OCI-LY1 (cell line): ENCODE results near the gene SLK.

Experiments used
- H2AFZ ChIP-seq: fragments of 200-600 bp; sonication (generic), shearing (Covaris generic); 2 replicates; pipeline ENCODE4 v1.6.0; 2014; ENCODE audit warnings: antibody characterized with exemption, mild to moderate bottlenecking, low read length
- H3F3A ChIP-seq: fragments of 200-600 bp; sonication (generic), shearing (Covaris generic); 2 replicates; pipeline ENCODE4 v1.6.0; 2014; ENCODE audit warnings: mild to moderate bottlenecking, antibody characterized with exemption, low read length, moderate library complexity; ENCODE audit not compliant: insufficient read depth
- H3K27ac ChIP-seq: fragments of 200-600 bp; sonication (generic); 2 replicates; pipeline ENCODE4 v1.5.1; 2014; ENCODE audit warnings: low read length, mixed run types, mild to moderate bottlenecking, low read depth; ENCODE audit not compliant: poor library complexity, severe bottlenecking
- H3K27me3 ChIP-seq: fragments of 200-600 bp; sonication (generic); 2 replicates; pipeline ENCODE4 v1.6.0; 2014; ENCODE audit warnings: antibody characterized with exemption, mild to moderate bottlenecking, low read length, moderate library complexity; ENCODE audit not compliant: insufficient read depth
- H3K36me3 ChIP-seq: fragments of 200-600 bp; sonication (generic); 2 replicates; pipeline ENCODE4 v1.6.1; 2014; ENCODE audit warnings: mild to moderate bottlenecking, antibody characterized with exemption, low read length, moderate library complexity, mixed read lengths; ENCODE audit not compliant: insufficient read depth
- H3K4me1 ChIP-seq: fragments of 200-600 bp; sonication (generic); 2 replicates; pipeline ENCODE4 v1.5.1; 2014; ENCODE audit warnings: mild to moderate bottlenecking, low read length, moderate library complexity; ENCODE audit not compliant: insufficient read depth, severe bottlenecking
- H3K4me2 ChIP-seq: fragments of 200-600 bp; sonication (generic), shearing (Covaris generic); 2 replicates; pipeline ENCODE4 v1.6.1; 2014; ENCODE audit warnings: low read length
- H3K4me3 ChIP-seq: fragments of 200-600 bp; sonication (generic); 2 replicates; pipeline ENCODE4 v1.5.1; 2014; ENCODE audit warnings: low read length, low read depth, mild to moderate bottlenecking, mixed read lengths; ENCODE audit not compliant: poor library complexity, severe bottlenecking
- H3K79me2 ChIP-seq: fragments of 200-600 bp; shearing (Covaris generic); 2 replicates; pipeline ENCODE4 v1.6.1; 2016; ENCODE audit warnings: mixed run types, low read length, mixed read lengths; ENCODE audit not compliant: insufficient read depth
- H3K9ac ChIP-seq: fragments of 200-600 bp; sonication (generic), shearing (Covaris generic); 2 replicates; pipeline ENCODE4 v1.6.1; 2014; ENCODE audit warnings: mild to moderate bottlenecking, low read length, mixed read lengths
- H3K9me2 ChIP-seq: fragments of 200-600 bp; sonication (generic), shearing (Covaris generic); 2 replicates; pipeline ENCODE4 v1.6.1; 2014; ENCODE audit warnings: low read depth, mild to moderate bottlenecking, low read length, mixed read lengths
- H3K9me3 ChIP-seq: fragments of 200-600 bp; shearing (Covaris generic); 2 replicates; pipeline ENCODE4 v1.6.1; 2014; ENCODE audit warnings: low read length, mixed read lengths
- H4K20me1 ChIP-seq: fragments of 200-600 bp; sonication (generic), shearing (Covaris generic); 2 replicates; pipeline ENCODE4 v1.6.0; 2016; ENCODE audit warnings: mild to moderate bottlenecking, low read length; ENCODE audit not compliant: insufficient read depth
- CTCF ChIP-seq: fragments of 200-600 bp; sonication (generic), shearing (Covaris generic); IDR thresholded peaks from 2 replicates; pipeline ENCODE4 v1.5.1; 2017; ENCODE audit warnings: mild to moderate bottlenecking, antibody characterized with exemption, low read length, moderate library complexity, mixed read lengths
- EZH2 ChIP-seq: fragments of 200-600 bp; sonication (generic), shearing (Covaris generic); IDR thresholded peaks from 2 replicates; pipeline ENCODE4 v1.8.0; 2017; ENCODE audit warnings: borderline replicate concordance, mixed run types, mild to moderate bottlenecking, antibody characterized with exemption, low read length, moderate library complexity, mixed read lengths

SLK gene

GRCh38 chr10:104035194-104036068 lies 68.5 kb downstream of the SLK start:
- H3K9me2 ChIP-seq: no peaks in the 10 kb centered on the region
- no peak overlapping the region for H3K9ac ChIP-seq
- no peaks in the 10 kb centered on the region for H3F3A ChIP-seq
- no peak overlapping the region for H3K27ac ChIP-seq
- H4K20me1 ChIP-seq: no peaks in the 10 kb centered on the region
- no peaks in the 10 kb centered on the region for H3K4me1 ChIP-seq
- H3K27me3 ChIP-seq: no peaks in the 10 kb centered on the region
- H3K36me3 ChIP-seq: no peaks in the 10 kb centered on the region
- TF ChIP-seq CTCF: no peak
- TF ChIP-seq EZH2: no peak
- H3K9me3 ChIP-seq: no peaks in the 10 kb centered on the region
- H2AFZ ChIP-seq: no peak overlapping the region
- no peak overlapping the region for H3K4me2 ChIP-seq
- no peak overlapping the region for H3K4me3 ChIP-seq
- H3K79me2 ChIP-seq: no peaks in the 10 kb centered on the region

- Histone ChIP-seq H3K9ac (no peak overlapping the region), H3K36me3 (no peaks in the 10 kb centered on the region), H2AFZ (no peak overlapping the region), H3K4me1 (no peaks in the 10 kb centered on the region), H3K79me2 (no peaks in the 10 kb centered on the region), H3K9me2 (no peaks in the 10 kb centered on the region), H4K20me1 (no peaks in the 10 kb centered on the region), H3K9me3 (no peaks in the 10 kb centered on the region), H3K27ac (no peak overlapping the region), H3F3A (no peaks in the 10 kb centered on the region), H3K27me3 (no peaks in the 10 kb centered on the region), H3K4me3 (no peak overlapping the region), H3K4me2 (no peak overlapping the region)
- TF ChIP-seq EZH2 (no peak), CTCF (no peak)
These were observed 69.1 kb downstream of the SLK start for GRCh38 chr10:104036069-104036384.

GRCh38 chr10:104036518-104037260 lies 69.7 kb downstream of the SLK start:
- TF ChIP-seq CTCF: no peak
- no peak for TF ChIP-seq EZH2
- Histone ChIP-seq H3K4me3 (no peak overlapping the region), H3K36me3 (no peaks in the 10 kb centered on the region), H3K9me3 (no peaks in the 10 kb centered on the region), H3K4me2 (no peak overlapping the region), H3K79me2 (no peaks in the 10 kb centered on the region), H4K20me1 (no peaks in the 10 kb centered on the region), H3F3A (no peaks in the 10 kb centered on the region), H3K9ac (no peak overlapping the region), H3K9me2 (no peaks in the 10 kb centered on the region), H3K27me3 (no peaks in the 10 kb centered on the region), H3K4me1 (no peaks in the 10 kb centered on the region), H2AFZ (no peak overlapping the region), H3K27ac (no peak overlapping the region)
